ENCODE results near the gene USP25. TPM values are rescaled to one million over a fixed set of nuclear protein-coding genes. Genes with fewer than 3 reads are reported as not detected.

Gene USP25
- total RNA-seq, 1 donor from 2014 or later, result 82.8 TPM

DNA sequence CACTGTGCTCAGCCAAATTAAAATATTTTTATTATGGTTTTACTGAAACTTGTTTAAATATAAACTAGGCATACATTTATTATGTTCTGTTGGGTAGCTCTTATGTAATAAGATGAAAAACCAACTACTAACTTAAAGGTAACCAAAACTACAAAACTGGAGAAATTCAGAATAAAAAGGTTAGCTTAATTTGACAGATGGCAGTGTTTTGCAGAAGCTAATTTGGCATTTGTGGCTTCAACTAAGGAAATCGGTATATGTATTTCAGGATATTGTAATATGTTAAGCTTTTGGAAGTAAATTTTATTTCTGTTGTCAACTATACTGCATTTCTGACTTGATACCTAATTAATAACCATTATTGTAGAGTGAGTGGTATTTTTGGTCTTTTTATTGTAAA is 18.8 kb downstream of the USP25 start:
- DNase-seq (ENCODE audit: low spot score in 2 of 2, unreplicated experiment in 2 of 2), result no peak
- no peak overlapping the region for H3K4me3 Mint-ChIP-seq
- TF ChIP-seq, protein P1, sequence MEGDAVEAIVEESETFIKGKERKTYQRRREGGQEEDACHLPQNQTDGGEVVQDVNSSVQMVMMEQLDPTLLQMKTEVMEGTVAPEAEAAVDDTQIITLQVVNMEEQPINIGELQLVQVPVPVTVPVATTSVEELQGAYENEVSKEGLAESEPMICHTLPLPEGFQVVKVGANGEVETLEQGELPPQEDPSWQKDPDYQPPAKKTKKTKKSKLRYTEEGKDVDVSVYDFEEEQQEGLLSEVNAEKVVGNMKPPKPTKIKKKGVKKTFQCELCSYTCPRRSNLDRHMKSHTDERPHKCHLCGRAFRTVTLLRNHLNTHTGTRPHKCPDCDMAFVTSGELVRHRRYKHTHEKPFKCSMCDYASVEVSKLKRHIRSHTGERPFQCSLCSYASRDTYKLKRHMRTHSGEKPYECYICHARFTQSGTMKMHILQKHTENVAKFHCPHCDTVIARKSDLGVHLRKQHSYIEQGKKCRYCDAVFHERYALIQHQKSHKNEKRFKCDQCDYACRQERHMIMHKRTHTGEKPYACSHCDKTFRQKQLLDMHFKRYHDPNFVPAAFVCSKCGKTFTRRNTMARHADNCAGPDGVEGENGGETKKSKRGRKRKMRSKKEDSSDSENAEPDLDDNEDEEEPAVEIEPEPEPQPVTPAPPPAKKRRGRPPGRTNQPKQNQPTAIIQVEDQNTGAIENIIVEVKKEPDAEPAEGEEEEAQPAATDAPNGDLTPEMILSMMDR (IDR thresholded peaks at IDR 0.05; ENCODE audit: unreplicated experiment), result no peak
- H3K27ac Mint-ChIP-seq, result peak overlapping the region; percentile 16
- H3K36me3 Mint-ChIP-seq, result peaks cover 13% of the 10 kb centered on the region
- H3K27me3 Mint-ChIP-seq (ENCODE audit: low read depth), result no peaks in the 10 kb centered on the region
- H3K9me3 Mint-ChIP-seq, result peaks cover 2% of the 10 kb centered on the region
- H3K4me1 Mint-ChIP-seq, result peaks cover 36% of the 10 kb centered on the region

DNA sequence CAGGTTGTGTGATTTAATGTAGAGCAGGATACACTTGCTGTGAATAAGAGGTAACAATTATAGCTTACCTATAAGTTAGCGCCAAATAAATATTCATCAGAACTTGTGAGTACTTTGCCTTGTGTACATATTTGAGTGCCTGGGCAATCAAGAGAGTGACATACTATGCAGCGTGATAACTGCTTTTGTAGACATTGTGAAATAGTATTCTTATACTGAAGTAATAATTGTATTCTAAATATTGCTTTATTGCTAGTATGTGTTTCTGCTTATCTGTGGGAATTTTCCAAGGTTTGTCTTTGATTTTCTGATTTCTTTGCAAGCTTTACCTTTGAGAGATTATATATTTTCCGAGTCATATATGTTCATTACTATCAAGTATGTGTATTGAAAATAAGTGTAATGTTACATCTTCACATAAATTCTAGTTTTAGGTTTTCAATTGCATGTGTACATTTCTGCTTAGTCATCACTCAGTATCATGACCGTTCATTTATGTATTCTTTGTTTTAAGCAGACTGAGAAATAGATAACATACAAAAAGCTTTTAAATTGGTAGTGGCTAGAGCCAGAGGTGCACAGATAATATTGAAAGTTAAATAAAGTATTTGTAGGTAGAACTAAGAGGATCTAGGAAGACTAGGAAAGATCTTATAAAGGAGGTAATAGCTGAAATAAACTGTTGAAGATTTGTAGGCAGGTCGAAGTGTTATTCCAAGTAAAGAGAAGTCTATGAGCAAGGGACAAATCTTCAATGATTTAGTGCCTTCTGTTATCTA is 19.5 kb downstream of the USP25 start:
- H3K4me1 Mint-ChIP-seq, result peaks cover 41% of the 10 kb centered on the region

GRCh38 chr21:15749861-15750159 is 20.0 kb downstream of the USP25 start:
- Mint-ChIP-seq H3K4me3 (no peak overlapping the region), H3K27ac (peak overlapping the region; percentile 82), H3K9me3 (peaks cover 5% of the 10 kb centered on the region), H3K4me1 (peaks cover 44% of the 10 kb centered on the region), H3K36me3 (peaks cover 13% of the 10 kb centered on the region), H3K27me3 (ENCODE audit: low read depth) (no peaks in the 10 kb centered on the region)
- no peak for DNase-seq (ENCODE audit: low spot score in 2 of 2, unreplicated experiment in 2 of 2)
- TF ChIP-seq, protein P1 (IDR thresholded peaks at IDR 0.05; ENCODE audit: unreplicated experiment), result no peak

More for the DNA sequence above, 19.5 kb downstream of the USP25 start:
- no peak overlapping the region for H3K4me3 Mint-ChIP-seq
- peak overlapping the region; percentile 82 for H3K27ac Mint-ChIP-seq
- no peaks in the 10 kb centered on the region for H3K27me3 Mint-ChIP-seq (ENCODE audit: low read depth)
- H3K9me3 Mint-ChIP-seq, result peaks cover 2% of the 10 kb centered on the region
- TF ChIP-seq, protein P1 (IDR thresholded peaks at IDR 0.05; ENCODE audit: unreplicated experiment), result no peak
- H3K36me3 Mint-ChIP-seq, result peaks cover 10% of the 10 kb centered on the region
- DNase-seq (ENCODE audit: low spot score in 2 of 2, unreplicated experiment in 2 of 2), result no peak

DNA sequence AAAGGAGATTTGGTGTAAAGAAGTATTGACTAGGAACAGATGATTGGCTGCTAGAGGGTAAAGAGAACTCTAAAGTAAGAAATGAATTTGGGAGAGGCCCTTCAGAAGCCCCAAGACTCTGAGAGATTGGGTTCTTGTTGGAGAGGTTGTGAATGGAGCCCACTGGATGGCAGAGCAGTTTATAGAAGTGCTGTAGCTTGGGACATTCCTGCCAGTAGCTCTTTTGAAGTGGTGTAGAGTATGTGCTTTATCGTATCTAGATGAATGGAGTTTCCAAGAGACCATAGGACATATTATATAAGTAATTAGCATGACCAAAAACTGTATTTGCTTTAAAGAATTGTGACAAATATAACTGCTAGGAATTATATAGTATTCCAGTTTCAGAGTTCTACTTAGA is 21.3 kb downstream of the USP25 start:
- Mint-ChIP-seq H3K4me3 (no peak overlapping the region), H3K27ac (peak overlapping the region; percentile 58), H3K4me1 (peaks cover 39% of the 10 kb centered on the region), H3K9me3 (peaks cover 11% of the 10 kb centered on the region), H3K27me3 (ENCODE audit: low read depth) (no peaks in the 10 kb centered on the region), H3K36me3 (peaks cover 14% of the 10 kb centered on the region)
- TF ChIP-seq, protein P1 (IDR thresholded peaks at IDR 0.05; ENCODE audit: unreplicated experiment), result no peak
- DNase-seq (ENCODE audit: low spot score in 2 of 2, unreplicated experiment in 2 of 2), result no peak

DNA sequence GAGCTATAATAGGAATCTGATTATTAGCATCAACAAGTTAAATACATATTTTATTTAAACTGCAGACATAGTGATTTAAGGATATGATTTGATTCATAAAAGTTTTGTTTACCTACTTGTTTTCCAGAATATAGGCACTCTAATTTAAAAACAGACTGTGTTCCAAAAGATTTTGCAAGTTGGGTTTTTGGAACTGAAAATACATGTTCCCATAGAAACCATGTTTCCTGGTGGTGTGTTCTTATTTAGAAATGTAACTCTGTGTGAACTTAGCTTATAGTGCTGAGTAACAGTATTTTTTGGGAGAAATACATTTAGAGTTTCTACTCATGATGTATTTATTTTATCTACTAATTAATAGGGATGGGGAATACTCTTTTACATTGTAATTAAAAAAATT is 21.8 kb downstream of the USP25 start:
- Mint-ChIP-seq H3K27me3 (ENCODE audit: low read depth) (no peaks in the 10 kb centered on the region), H3K4me3 (no peak overlapping the region), H3K4me1 (peaks cover 39% of the 10 kb centered on the region), H3K9me3 (peaks cover 11% of the 10 kb centered on the region), H3K27ac (no peak overlapping the region), H3K36me3 (peaks cover 16% of the 10 kb centered on the region)
- DNase-seq (ENCODE audit: low spot score in 2 of 2, unreplicated experiment in 2 of 2), result no peak
- TF ChIP-seq, protein P1 (IDR thresholded peaks at IDR 0.05; ENCODE audit: unreplicated experiment), result no peak
